Loucy (cell line): Measurements from ENCODE around the gene SLC26A1.

Experiments
- CTCF ChIP-seq: fragments of 200-600 bp; sonication (generic); conservative IDR thresholded peaks from 2 replicates; pipeline ENCODE4 v1.5.1; 2014; ENCODE audit warnings: mild to moderate bottlenecking, antibody characterized with exemption, low read length
- EZH2phosphoT487 ChIP-seq: fragments of 200-600 bp; IDR thresholded peaks from 2 replicates; pipeline ENCODE4 v1.6.1; 2018; ENCODE audit warnings: antibody characterized with exemption, mild to moderate bottlenecking, moderate library complexity, borderline replicate concordance

GRCh38 chr4:1019729-1020470 lies 26.7 kb upstream of the SLC26A1 start:
- TF ChIP-seq CTCF (no peak), EZH2phosphoT487 (no peak)
